Retinal pigment epithelial cell (primary cell): ENCODE data around the gene USP34.
"Not testable (repeated sequence)": the region's sequence is repeated elsewhere in the genome, so short reads cannot be mapped to it uniquely, and the experiment has no call there.

Experiments used
- DNase-seq: peaks from one replicate; pipeline ENCODE4 v3.0.0-alpha.2; 2010; ENCODE audit warnings: low read depth
- H3K4me3 ChIP-seq: 2 replicates; pipeline ENCODE4 v1.5.1; 2011; ENCODE audit warnings: mild to moderate bottlenecking, low read length, control low read depth, moderate library complexity
- CTCF ChIP-seq: conservative IDR thresholded peaks from 2 replicates; pipeline ENCODE4 v1.5.1; 2011; ENCODE audit warnings: low read depth, low read length, control low read depth, inconsistent platforms

The USP34 gene

GRCh38 chr2:61167579-61167978 is 303.3 kb downstream of the USP34 start:
- DNase-seq, result no peak
- H3K4me3 ChIP-seq, result no peak overlapping the region
- TF ChIP-seq CTCF, result no peak

GRCh38 chr2:61165946-61166345 is 304.9 kb downstream of the USP34 start:
- H3K4me3 ChIP-seq, result no peak overlapping the region
- no peak for TF ChIP-seq CTCF
- no peak for DNase-seq

- not testable (repeated sequence) for H3K4me3 ChIP-seq, DNase-seq
These were observed 305.8 kb downstream of the USP34 start for GRCh38 chr2:61165082-61165481.

GRCh38 chr2:61162721-61163120 is 308.2 kb downstream of the USP34 start:
- H3K4me3 ChIP-seq, result no peak overlapping the region
- no peak for DNase-seq
- no peak for TF ChIP-seq CTCF

GRCh38 chr2:61161888-61162287 is 309.0 kb downstream of the USP34 start, which contains the start of gene C2orf74:
C2orf74 (plus strand) TSS chr2:61162188; CDS start chr2:61162515, 327 bp downstream.
- TF ChIP-seq CTCF, result no peak
- DNase-seq, result no peak
- no peak within 1 kb of the TSS for H3K4me3 ChIP-seq

GRCh38 chr2:61158356-61158955 is 312.4 kb downstream of the USP34 start:
- H3K4me3 ChIP-seq, result no peak overlapping the region
- TF ChIP-seq CTCF, result no peak
- DNase-seq, result no peak

- no peak for TF ChIP-seq CTCF
- DNase-seq, result no peak
- no peak overlapping the region for H3K4me3 ChIP-seq
These were observed 313.4 kb downstream of the USP34 start for GRCh38 chr2:61157371-61158003.
